Nephron (organoid): ENCODE data around the gene GPR63.

Experiments
- H3K27ac Mint-ChIP-seq, 3 experiments: 2 replicates each; pipeline ENCODE4 v1.8.0; 2020; ENCODE audit warnings: mixed read lengths in 3 of 3, mild to moderate bottlenecking in 2 of 3, moderate library complexity in 1 of 3
- H3K27me3 Mint-ChIP-seq: 2 replicates; pipeline ENCODE4 v1.8.0; 2021; ENCODE audit warnings: low read depth, mild to moderate bottlenecking, moderate library complexity, mixed read lengths
- H3K36me3 Mint-ChIP-seq: 2 replicates; pipeline ENCODE4 v1.8.0; 2020; ENCODE audit warnings: low read depth, mixed read lengths
- H3K4me1 Mint-ChIP-seq: 2 replicates; pipeline ENCODE4 v1.8.0; 2020; ENCODE audit warnings: mixed read lengths
- H3K4me3 Mint-ChIP-seq, 3 experiments: 2 replicates each; pipeline ENCODE4 v1.8.0; 2020; ENCODE audit warnings: mild to moderate bottlenecking in 3 of 3, mixed read lengths in 3 of 3, moderate library complexity in 2 of 3
- H3K9me3 Mint-ChIP-seq: 2 replicates; pipeline ENCODE4 v1.8.0; 2020; ENCODE audit warnings: mixed read lengths
- CTCF ChIP-seq, 3 experiments: fragments of 200-600 bp; sonication (generic); IDR thresholded peaks; one replicate each; pipeline ENCODE4 v1.5.0; 2021; ENCODE audit warnings: antibody characterized with exemption in 3 of 3; ENCODE audit not compliant: unreplicated experiment in 3 of 3

Gene GPR63

GRCh38 chr6:96865055-96865405 is 27.8 kb upstream of the GPR63 start:
- Mint-ChIP-seq H3K36me3 (no peaks in the 10 kb centered on the region), H3K27me3 (peaks cover 8% of the 10 kb centered on the region), H3K27ac (peak overlapping the region; percentile 28 to 78 (median 46)), H3K4me1 (peaks cover 20% of the 10 kb centered on the region), H3K4me3 (no peak overlapping the region), H3K9me3 (no peaks in the 10 kb centered on the region)
- TF ChIP-seq CTCF (IDR thresholded peaks at IDR 0.05; ENCODE audit: unreplicated experiment in 3 of 3): no peak

- H3K9me3 Mint-ChIP-seq: no peaks in the 10 kb centered on the region
- peaks cover 8% of the 10 kb centered on the region for H3K27me3 Mint-ChIP-seq
- no peaks in the 10 kb centered on the region for H3K36me3 Mint-ChIP-seq
- peak overlapping the region; percentile 28 to 78 (median 46) for H3K27ac Mint-ChIP-seq
- TF ChIP-seq CTCF (IDR thresholded peaks at IDR 0.05; ENCODE audit: unreplicated experiment in 3 of 3): no peak
- peaks cover 20% of the 10 kb centered on the region for H3K4me1 Mint-ChIP-seq
- H3K4me3 Mint-ChIP-seq: no peak overlapping the region
Observed at GRCh38 chr6:96864216-96865054, 27.2 kb upstream of the GPR63 start.

- no peaks in the 10 kb centered on the region for H3K9me3 Mint-ChIP-seq
- no peaks in the 10 kb centered on the region for H3K36me3 Mint-ChIP-seq
- no peak for TF ChIP-seq CTCF (IDR thresholded peaks at IDR 0.05; ENCODE audit: unreplicated experiment in 3 of 3)
- peaks cover 2% of the 10 kb centered on the region for H3K27me3 Mint-ChIP-seq
- H3K4me1 Mint-ChIP-seq: peaks cover 26% of the 10 kb centered on the region
- H3K27ac Mint-ChIP-seq: peak overlapping the region; percentile 10 to 61 (median 38)
- H3K4me3 Mint-ChIP-seq: no peak overlapping the region
Observed at GRCh38 chr6:96862560-96862959, 25.3 kb upstream of the GPR63 start.

GRCh38 chr6:96861588-96861987 is 24.3 kb upstream of the GPR63 start:
- Mint-ChIP-seq H3K9me3 (no peaks in the 10 kb centered on the region), H3K4me1 (peaks cover 36% of the 10 kb centered on the region)
- no peak for TF ChIP-seq CTCF (IDR thresholded peaks at IDR 0.05; ENCODE audit: unreplicated experiment in 3 of 3)

GRCh38 chr6:96856856-96857255 is 19.6 kb upstream of the GPR63 start:
- Mint-ChIP-seq H3K4me3 (no peak overlapping the region), H3K36me3 (no peaks in the 10 kb centered on the region), H3K9me3 (no peaks in the 10 kb centered on the region), H3K27ac (peak overlapping the region in 2 of 3 experiments; percentile 6 to 43), H3K27me3 (no peaks in the 10 kb centered on the region), H3K4me1 (peaks cover 20% of the 10 kb centered on the region)
- no peak for TF ChIP-seq CTCF (IDR thresholded peaks at IDR 0.05; ENCODE audit: unreplicated experiment in 3 of 3)

More at GRCh38 chr6:96861588-96861987, 24.3 kb upstream of the GPR63 start:
- no peak overlapping the region for H3K4me3 Mint-ChIP-seq
- no peaks in the 10 kb centered on the region for H3K27me3 Mint-ChIP-seq
- peak overlapping the region in 2 of 3 experiments; percentile 24 to 51 for H3K27ac Mint-ChIP-seq
- no peaks in the 10 kb centered on the region for H3K36me3 Mint-ChIP-seq

- H3K9me3 Mint-ChIP-seq: peaks cover 6% of the 10 kb centered on the region
- H3K27me3 Mint-ChIP-seq: no peaks in the 10 kb centered on the region
- TF ChIP-seq CTCF (IDR thresholded peaks at IDR 0.05; ENCODE audit: unreplicated experiment in 3 of 3): no peak
- no peak overlapping the region for H3K27ac Mint-ChIP-seq
- no peaks in the 10 kb centered on the region for H3K36me3 Mint-ChIP-seq
- no peak overlapping the region for H3K4me3 Mint-ChIP-seq
- peaks cover 15% of the 10 kb centered on the region for H3K4me1 Mint-ChIP-seq
Observed at GRCh38 chr6:96853083-96853482, 15.8 kb upstream of the GPR63 start.
